GM21576 (cell line): ENCODE data around the gene VASP.

Experiments used
- ATAC-seq: cut with Tn5 transposase; IDR thresholded peaks from one replicate; pipeline ENCODE4 v1.9.1; 2021; ENCODE audit warnings: mild to moderate bottlenecking, moderate library complexity; ENCODE audit not compliant: unreplicated experiment

The VASP gene

GRCh38 chr19:45506989-45507871 is at the start of gene VASP:
TSS of gene VASP (plus strand) at chr19:45507479. CDS start at chr19:45507772, 293 bp downstream.
- peak; percentile 41 for ATAC-seq

- ATAC-seq: no peak
These were observed 49.5 kb upstream of the VASP start for GRCh38 chr19:45457776-45458175.

- no peak for ATAC-seq
These were observed 46.4 kb upstream of the VASP start for GRCh38 chr19:45460807-45461347.

GRCh38 chr19:45462174-45462573 is 45.1 kb upstream of the VASP start:
- ATAC-seq: no peak

GRCh38 chr19:45463241-45463640 is 44.0 kb upstream of the VASP start:
- no peak for ATAC-seq

GRCh38 chr19:45464274-45464673 is 43.0 kb upstream of the VASP start:
- no peak for ATAC-seq

- no peak for ATAC-seq
These were observed 42.3 kb upstream of the VASP start for GRCh38 chr19:45464852-45465441.

GRCh38 chr19:45467115-45467455 is 40.2 kb upstream of the VASP start:
- no peak for ATAC-seq

- ATAC-seq: peak; percentile 45
These were observed 39.7 kb upstream of the VASP start, which contains the start of gene FOSB for GRCh38 chr19:45467456-45468158. TSS of gene FOSB (plus strand) at chr19:45467996. CDS start at chr19:45468587, 591 bp downstream.

GRCh38 chr19:45468159-45468651 is 39.1 kb upstream of the VASP start:
- ATAC-seq: no peak

GRCh38 chr19:45468803-45469131 is 38.5 kb upstream of the VASP start:
- peak; percentile 11 for ATAC-seq

GRCh38 chr19:45469132-45469944 is 37.9 kb upstream of the VASP start:
- peak; percentile 50 for ATAC-seq

- no peak for ATAC-seq
These were observed 37.1 kb upstream of the VASP start for GRCh38 chr19:45469945-45470761.

GRCh38 chr19:45470762-45471081 is 36.6 kb upstream of the VASP start:
- ATAC-seq: no peak

- ATAC-seq: no peak
These were observed 36.0 kb upstream of the VASP start for GRCh38 chr19:45471111-45471930.

- ATAC-seq: no peak
These were observed 35.2 kb upstream of the VASP start for GRCh38 chr19:45471931-45472562.

GRCh38 chr19:45472563-45473366 is 34.5 kb upstream of the VASP start:
- ATAC-seq: no peak

- no peak for ATAC-seq
These were observed 34.0 kb upstream of the VASP start for GRCh38 chr19:45473367-45473681.
